GM19035 (cell line): ENCODE data around the gene OLFML2A.

Experiments used
- ATAC-seq: cut with Tn5 transposase; IDR thresholded peaks from one replicate; pipeline ENCODE4 v1.9.1; 2021; ENCODE audit not compliant: unreplicated experiment

The OLFML2A gene

DNA sequence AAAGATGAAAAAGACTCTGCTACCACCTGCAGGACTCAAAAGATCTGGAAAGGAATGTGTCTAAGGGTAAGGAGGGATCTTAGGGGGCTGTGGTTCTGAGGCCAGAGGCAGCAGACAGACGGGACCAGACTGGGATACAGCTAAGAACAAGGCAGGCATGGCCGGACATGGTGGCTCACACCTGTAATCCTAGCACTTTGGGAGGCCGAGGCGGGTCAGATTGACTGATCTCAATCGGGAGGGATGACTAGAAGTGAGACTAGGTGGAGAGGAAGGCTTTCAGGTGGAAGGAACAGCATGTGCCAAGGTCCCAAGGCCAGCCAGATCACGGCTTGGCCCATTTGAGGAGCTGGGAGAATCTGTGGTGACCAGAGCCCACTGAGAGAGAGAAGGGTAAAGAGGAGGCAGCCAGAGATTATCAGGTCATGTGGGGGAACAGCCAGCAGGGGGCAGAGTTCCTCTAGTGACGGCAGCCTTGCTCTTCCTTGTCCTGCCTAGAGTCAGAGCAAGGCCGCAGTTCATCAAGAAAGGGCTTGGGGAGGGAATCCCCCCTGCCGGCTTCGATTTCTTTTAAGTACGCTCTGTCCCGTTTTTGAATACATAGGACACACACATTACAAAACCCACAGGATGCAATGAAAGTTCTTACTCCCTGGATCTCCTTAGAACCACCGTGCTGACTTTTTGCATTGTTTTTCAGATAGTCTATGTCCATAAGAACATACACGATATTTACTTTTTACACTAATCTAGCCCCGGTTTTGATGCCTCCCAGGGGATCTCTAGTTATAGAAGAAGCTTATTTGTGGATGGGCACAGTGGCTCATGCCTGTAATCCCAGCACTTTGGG, 2.6 kb upstream of the OLFML2A start:
- ATAC-seq: no peak

DNA sequence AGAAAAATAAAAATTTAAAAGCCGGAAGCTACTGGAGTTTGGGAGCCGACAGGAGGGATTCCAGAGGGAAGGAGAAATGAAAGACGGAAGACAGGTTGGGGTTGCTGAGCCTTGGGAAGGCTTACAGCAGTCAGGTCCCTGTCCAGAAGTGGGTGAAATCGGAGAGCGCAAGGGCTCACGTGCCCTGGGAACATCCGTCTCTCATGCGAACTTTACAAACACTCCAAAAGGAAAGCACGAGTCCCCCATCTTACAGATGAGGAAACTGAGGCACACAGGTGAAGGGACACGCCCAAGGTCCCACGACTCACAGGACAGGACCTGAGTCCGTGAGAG, 347 bp upstream of the OLFML2A start:
- ATAC-seq: no peak

DNA sequence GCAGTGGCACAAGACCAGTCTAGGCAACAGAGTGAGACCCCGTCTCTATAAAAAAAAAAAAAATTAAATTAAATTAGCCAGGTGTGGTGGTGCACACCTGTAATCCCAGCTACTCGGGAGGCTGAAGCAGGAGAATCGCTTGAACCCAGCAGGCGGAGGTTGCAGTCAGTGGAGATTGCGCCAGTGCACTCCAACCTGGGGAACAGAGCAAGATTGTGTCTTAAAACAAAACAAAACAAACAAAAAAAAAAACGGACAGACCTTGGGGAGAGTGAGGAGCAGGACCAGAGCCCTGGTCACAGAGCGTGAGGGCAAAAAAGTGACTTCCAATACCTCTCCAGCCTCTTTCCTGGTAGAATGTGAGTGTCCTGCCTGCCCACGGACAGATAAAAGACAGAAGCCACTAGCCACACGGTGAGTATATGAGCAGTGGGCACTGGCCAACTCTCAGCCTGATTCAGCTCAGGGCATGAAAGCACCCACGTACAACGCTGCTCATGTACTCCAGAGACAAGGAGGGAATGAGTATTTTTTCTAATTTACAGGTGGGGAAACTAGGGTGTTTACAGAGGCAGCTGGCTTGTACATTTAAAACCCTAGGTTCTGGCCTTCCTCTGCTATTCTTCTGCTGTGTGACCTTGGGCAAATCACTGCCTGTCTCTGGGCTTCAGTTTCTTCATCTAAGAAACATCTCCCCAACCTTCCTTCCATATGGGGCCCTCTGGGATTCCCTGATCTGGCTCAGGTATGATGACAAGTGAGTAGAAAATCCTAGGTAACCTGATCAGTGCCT, 1.8 kb downstream of the OLFML2A start:
- no peak for ATAC-seq

DNA sequence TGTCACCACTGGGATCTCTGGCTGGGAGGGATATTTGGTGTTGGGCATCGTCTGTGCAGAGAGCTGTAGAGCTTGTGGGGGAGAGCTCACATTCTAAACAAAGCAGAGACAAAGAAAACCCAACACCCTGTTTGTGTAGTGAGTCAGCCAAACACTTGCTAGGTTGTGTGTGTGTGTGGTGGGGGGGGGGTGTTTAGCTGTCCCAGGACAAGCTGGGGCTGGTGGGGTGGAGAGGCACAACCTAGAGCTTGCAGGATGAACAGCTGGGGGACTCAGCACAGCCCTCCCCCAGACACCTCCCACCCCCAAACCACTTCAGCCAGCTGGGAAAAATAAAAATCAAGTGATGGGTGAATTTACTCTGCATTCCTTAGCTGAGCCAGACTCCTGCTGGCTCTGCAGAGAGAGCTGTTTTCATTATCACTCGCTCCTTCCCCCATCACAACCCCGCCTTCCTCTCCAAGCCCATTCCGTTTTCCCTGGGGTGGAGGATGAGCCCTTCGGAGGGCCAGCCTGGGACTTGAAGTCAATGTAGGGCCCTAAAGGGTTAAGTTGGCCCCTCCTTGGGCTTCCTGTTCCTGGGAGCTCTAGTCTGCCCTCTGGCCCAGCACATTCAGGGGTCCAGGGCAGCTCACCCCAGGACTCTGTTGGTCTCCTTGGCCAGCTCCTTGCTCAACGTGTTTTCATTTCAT, 2.6 kb downstream of the OLFML2A start:
- no peak for ATAC-seq

DNA sequence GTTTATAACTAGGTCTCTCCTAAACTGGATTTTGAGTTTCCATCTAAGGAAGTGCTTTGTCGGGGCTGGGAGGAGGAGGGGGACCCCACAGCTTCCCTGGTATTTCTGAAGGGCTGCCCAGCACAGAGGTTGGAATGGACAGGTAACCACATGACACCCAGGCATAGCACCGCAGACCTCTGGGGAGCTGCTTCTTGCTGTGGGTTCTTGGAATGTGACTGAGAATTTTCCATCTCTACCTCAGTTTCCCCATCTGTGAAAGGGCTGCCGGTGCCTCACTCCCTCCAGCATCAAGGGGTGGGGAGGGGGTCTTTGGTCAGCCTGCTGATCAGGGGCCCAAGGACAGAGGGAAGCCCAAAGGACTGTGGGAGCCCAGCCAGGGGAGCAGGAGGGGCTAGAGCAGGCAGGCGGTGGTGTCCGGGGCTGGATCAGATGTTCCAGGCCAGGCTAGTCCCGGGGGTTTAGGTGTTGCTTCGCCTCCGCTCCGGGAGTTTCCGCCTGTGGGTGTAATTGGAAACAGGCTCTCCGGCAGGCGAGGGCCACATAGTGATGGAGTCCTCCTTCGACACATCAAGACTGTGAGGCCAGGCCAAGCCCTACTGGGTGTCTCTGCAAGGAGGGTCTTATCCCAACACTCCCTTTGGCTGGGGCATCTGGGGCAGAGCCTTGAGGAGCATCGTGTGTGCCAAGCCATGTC, 3.3 kb downstream of the OLFML2A start:
- no peak for ATAC-seq

DNA sequence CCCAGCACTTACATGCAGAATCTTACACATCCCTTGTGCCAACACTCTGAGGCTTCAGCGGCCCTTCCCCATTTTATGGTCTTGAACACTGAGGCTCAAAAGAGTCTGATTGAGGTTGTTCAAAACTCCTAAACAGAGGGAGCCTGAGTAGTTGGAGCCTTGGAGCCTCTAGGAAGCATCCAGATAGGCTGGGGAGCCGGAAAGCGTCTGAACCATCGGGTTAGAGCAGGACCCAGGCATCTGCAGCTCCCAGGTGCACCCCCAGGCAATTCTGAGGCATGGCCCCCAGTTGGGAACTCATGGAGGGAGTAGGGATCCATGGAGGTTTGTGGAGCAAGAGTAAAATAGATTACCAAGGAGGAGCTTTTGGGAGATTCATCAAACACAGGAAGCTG, 3.8 kb downstream of the OLFML2A start:
- no peak for ATAC-seq

DNA sequence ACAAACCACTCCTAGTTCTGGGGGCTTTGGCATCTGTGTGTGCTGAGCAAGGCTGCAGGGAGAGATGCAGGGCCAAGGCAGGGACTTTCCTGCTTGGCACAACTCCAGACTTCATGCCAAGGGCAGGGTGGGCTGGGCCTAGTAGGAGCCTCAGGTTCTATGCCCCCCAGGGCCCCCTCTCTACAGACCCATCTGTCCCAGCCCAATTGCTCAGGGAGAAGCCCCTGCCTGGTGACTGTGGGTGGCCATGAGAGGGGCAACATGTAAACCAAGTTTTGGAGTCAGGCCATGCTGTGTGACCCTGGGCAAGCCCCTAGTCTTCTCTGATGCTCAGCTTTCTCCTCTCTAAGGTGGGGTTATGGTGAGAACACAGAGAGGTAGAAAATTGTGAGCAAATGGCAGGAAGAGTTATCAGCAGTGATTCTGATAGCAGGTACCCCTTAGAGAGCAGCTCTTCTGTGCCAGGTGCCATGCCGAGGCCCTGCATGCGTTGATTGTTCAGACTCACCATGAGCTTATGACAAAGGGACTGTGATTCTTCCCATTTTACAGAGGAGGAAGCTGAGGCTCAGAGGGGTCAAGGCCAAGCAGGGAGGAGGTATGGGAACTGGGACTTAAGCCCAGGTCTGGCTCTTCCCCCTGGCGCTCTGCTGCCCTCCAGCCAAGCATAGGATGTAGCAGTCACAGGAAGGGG, 5.2 kb downstream of the OLFML2A start:
- ATAC-seq: no peak

DNA sequence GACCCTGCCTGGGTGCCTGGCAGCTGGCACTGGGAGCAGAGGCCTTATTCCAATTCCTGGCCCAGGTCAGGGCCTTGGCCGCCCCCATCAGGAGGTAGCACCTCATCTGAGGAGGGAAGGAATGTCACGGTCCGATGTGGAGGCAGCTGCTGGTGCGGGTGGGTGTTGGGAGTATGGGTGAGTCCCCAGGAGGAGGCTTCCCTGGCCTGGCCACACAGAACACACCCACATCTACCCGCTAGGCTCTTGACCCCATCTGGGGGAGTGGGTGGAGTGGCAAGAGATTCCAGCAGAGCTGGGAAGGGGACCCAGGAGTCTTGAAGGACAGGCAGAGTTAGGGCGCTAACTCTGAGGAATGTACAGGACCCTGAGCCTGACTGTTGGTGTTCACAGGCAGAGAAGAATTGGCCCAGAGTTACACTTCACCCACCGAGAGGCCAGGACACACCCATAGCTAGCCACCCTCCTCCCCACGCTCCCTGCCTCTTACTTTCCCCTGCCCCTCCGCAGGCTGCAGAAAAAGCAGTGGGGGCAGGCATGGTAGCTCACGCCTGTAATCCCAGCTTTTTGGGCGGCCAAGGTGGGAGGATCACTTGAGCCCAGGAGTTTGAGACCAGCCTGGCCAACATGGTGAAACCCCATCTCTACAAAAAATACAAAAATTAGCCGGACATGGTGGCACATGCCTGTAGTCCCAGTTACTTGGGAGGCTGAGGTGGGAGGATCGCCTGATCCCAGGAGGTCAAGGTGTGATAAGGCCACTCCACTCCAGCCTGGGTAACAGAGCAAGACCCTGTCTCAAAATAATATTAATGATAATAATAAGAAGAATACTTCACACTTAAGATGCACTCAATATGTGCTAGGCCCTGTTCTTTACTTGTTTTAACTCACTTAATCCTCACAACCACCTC, 6.0 kb downstream of the OLFML2A start:
- no peak for ATAC-seq

DNA sequence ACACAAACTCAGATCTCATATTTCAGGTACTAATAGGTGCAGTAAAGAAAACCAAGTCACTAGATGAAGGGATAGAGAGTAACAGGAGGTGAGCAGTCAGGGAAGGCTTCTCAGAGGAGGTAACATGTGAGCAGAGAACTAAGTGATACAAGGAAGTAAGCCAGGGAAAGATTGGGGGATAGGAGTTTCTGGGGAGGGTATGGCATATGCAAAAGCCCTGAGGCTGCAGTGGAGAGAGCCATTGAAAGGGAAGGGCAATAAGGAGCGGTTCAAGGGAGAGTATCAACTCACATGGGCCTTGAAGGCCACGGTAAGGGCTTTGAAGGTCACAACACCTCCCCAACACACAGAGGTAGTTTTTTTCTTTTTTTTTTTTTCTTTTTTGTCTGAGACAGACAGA, 6.9 kb downstream of the OLFML2A start:
- no peak for ATAC-seq

DNA sequence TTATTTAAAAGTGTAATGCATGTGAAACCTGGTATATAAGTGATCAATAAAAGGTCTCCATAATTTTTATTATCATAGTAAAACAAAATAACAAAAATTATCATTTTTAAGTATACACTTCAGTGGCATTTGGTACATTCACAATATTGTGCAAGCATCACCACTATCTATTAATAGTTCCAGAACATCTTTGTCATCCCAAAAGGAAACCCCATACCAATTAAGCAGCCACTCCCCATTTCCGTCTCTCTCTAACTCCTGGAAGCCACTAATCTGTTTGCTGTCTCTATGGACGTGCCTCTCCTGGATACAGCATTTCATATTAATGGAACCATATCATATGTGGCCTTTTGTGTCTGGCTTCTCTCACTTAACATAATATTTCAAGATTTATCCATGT, 7.6 kb downstream of the OLFML2A start:
- ATAC-seq: no peak

DNA sequence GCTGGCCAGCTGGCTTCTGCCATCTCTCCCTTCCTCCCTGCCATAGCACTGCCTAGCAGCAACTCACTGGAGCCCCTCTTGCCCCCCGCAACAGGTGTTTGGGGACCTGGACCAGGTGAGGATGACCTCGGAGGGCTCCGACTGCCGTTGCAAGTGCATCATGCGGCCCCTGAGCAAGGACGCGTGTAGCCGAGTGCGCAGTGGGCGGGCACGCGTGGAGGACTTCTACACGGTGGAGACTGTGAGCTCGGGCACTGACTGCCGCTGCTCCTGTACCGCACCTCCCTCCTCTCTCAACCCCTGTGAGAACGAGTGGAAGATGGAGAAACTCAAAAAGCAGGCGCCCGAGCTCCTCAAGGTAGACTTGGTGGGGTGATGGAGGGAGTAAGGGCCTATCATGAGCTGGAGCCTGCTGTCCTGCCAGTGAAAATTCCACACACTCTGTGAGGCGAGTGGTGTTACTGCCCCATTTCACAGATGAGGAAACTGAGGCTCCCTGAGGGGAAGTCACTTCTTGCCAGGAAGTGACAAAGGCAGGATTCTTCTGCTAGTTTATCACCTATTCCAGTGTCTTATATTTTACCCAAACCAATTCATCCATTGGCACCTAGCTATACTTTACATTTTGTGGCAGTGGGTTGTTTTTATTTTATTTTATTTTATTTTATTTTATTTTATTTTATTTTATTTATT, 10.1 kb downstream of the OLFML2A start:
- no peak for ATAC-seq

DNA sequence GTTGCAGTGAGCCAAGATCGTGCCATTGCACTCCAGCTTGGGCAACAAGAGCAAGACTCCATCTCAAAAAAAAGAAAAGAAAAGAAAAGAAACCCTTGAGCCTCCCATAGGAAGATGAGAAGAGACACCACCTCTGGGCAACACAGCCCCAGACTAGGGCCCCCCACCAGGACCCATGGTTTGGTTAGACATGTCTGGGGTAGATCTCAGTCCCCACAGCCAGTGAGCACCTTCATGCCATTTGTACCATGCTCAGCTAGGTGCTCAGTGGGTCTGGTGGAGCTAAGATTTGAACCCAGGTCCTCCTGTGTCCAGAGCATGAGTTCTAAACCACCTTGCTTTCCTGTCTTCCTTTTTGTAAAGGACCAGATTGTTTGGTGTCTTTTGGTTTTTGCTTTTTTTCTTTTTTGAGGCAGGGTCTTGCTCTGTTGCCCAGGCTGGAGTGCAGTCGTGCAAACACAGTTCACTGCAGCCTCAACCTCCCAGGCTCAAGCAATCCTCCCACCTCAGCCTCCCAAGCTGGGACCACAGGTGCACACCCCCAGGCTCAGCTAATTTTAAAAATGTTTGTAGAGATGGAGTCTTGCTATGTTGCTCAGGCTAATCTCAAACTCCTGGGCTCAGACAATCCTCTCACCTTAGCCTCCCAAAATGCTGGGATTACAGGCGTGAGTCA, 11.7 kb downstream of the OLFML2A start:
- ATAC-seq: no peak

DNA sequence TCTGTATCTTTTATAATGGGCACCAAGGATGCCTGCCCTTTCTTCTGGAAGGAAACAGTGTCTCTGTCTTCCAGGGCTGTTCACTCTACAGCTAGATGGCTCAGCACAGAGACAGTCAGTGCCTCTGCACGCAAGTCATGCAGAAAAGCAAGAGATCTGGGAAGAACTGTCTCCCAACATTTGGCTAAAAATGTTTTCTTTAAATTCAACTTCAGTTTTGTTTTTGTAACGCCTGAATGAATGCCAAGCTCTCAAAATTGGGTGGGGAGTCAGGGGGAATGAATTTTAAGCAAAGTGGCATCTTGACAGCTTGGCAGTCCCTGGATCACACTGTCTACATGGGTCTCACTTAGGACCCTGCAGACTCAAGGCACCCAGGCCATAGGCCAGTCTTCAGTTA, 12.6 kb downstream of the OLFML2A start:
- no peak for ATAC-seq

DNA sequence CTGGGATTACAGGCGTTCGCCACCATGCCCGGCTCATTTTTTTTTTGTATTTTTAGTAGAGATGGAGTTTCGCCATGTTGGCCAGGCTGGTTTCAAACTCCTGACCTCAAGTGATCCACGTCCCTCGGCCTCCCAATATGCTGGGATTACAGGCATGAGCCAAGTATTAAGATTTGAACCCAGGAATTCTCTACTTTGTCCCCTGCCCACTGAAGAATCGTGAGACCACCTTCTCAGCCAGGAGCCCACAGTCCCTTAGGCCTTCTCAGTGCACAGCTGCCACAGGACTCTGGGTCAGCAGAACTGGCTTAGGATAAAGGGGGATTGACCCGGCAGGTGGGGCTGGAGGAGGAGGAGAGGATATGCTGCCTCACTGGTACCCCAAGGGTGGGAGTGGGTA, 13.4 kb downstream of the OLFML2A start:
- no peak for ATAC-seq

DNA sequence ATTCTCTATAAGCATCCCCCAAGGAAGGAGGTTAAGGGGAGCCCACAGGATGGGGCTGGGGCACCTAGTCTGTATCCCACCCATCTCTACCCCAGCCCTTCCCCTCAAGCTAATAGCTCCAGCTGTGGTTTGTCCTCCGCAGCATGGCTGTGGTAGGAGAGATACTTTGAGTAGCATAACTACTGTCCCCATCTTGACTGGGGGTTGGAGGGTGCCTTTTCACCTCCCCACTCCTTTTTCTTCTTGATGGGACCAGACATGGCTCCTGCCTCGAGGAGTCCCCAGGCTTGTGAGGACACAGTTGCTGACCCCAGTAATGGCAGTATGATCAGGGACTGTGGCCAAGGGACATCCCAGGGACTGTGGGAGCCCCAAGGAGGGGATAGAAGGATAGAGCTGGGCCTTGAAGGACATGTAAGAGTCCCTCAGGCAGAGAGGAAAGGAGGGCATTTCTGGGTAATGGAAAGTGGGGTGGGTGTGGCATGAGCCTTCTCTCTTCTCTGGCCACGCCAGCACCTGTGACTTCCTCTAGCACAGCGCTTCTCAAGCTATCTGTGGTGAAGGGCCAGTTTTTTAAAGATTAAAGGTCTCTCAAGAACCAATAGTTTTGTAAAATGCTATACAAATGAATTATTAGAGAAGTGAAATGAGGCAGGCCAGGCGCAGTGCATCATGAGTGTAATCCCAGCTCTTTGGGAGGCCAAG, 14.0 kb downstream of the OLFML2A start:
- no peak for ATAC-seq

DNA sequence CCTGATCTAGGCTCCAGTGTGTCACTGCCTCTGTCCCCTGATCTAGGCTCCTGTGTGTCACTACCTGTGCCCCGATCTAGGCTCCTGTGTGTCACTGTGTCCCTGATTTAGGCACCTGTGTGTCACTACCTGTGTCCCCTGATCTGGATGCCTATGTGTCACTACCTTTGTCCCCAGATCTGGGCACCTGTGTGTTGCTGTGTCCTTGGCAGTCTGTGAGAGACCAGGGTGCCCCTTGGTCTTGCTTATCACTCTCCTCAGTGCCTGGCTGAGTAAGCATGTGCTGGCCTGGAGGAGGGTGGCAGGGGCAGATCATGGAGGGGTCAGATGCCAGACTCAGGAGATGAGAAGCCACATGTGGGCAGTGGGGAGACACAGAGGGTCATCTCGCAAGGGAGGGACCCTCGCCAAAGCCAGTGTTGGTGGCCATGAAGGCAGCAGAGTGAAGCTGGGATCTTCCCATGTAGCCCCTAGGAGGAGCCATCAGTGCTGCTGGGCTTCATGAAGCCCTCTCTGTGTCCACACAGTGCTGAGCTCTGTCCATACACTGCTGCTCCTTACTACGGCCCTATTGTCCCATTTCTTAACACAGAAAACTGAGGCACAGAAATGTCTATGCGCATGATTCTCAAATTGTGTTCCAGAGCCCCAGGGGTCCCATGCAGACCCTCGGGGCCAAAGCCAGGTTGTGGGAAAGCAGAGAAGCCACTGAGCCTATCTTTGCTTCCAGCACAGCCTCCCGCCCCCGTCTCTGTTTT, 15.5 kb downstream of the OLFML2A start:
- ATAC-seq: no peak

DNA sequence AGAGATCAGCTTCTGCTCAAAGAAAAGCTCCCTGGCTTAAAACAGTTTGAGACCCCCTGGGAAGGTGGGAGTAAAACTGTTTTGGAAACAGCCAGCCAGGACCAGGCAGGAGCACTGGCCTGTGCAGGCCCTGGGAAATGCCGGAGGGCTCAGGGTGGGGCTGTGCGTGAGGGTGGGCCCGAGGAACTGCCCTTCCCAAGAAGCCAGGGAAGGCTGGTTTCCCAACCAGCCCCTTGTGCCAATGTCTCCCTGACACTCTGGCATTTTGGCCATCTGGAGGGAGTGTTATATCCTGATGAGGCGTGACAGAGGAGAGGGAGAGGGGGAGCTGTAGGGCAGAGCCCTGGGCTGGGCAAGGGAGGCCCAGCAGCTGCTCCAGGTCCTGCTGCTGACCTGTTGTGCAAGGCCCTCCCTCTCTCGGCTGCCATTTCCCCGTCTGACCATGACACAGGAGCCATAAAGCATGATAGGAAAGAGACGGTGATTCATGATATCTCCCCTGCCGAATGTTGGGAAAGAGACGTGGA, 16.1 kb downstream of the OLFML2A start:
- ATAC-seq: no peak
